Pancreas (tissue), 10 donors: Measurements from ENCODE around the gene INPP5E. TPM values are rescaled to one million over a fixed set of nuclear protein-coding genes. Genes with fewer than 3 reads are reported as not detected.
A peak's percentile ranks its signal among the peaks of the same experiment; 100 is the strongest.

Experiments
- ATAC-seq, 4 donors: fragments of 200-7000 bp; cut with Tn5 transposase; one replicate each; pipeline versions ENCODE4 v1.8.0 to v1.9.1; 2020; ENCODE audit warnings: mild to moderate bottlenecking in 4 of 4, moderate library complexity in 4 of 4
- DNase-seq, 6 donors: peaks; one replicate each; pipeline ENCODE4 v3.0.0-alpha.2; 2020
- FAIRE-seq: peaks from 2 replicates; lab custom pipeline; 2012; peaks lifted over from hg19 to GRCh38; lab: Jason Lieb, UNC
- H3K27ac ChIP-seq, 4 donors: fragments of 200-600 bp; sonication (generic); 1 replicate in 3 of 4; 2 replicates in 1 of 4; pipeline versions ENCODE4 v1.5.0 to v1.8.0; 2020
- H3K27me3 ChIP-seq, 4 donors: fragments of 200-600 bp; one replicate each; pipeline ENCODE4 v1.8.0; 2021
- H3K36me3 ChIP-seq, 3 donors: fragments of 200-600 bp; sonication (generic) in 1 of 3; one replicate each; pipeline versions ENCODE4 v1.5.0 to v1.8.0; 2020 to 2021
- H3K4me1 ChIP-seq, 3 donors: fragments of 200-600 bp; one replicate each; pipeline ENCODE4 v1.8.0; 2021
- H3K4me3 ChIP-seq, 4 donors: fragments of 200-600 bp; sonication (generic) in 2 of 4; one replicate each; pipeline versions ENCODE4 v1.5.0 to v1.8.0; 2020 to 2021
- H3K9me3 ChIP-seq, 4 donors: fragments of 200-600 bp; one replicate each; pipeline ENCODE4 v1.8.0; 2021
- CTCF ChIP-seq, 4 donors: fragments of 200-600 bp; sonication (generic) in 3 of 4; IDR thresholded peaks; one replicate each; pipeline versions ENCODE4 v1.5.0 to v1.8.0; 2021; ENCODE audit warnings: antibody characterized with exemption in 4 of 4
- WGBS, 2 donors: extraction: QIAGEN DNeasy Blood & Tissue Kit; methylation state at CpG; one replicate each; pipeline ENCODE4 v1.1.7; 2013; 5-methylcytosine and 5-hydroxymethylcytosine counted together
- intact Hi-C, 3 donors: fragments of 100-400 bp; cut with DNase I; formaldehyde crosslinking; loops; one replicate each; pipeline versions ENCODE4 v1.11.1 to v1.14.2; 2022
- polyA plus RNA-seq, 2 donors: library from polyadenylated mRNA; stranded (reverse); fragments of 200-250 nt; gene quantifications; one replicate each; pipeline ENCODE4 v1.2.3, GENCODE V29; 2013
- total RNA-seq, 6 donors: library from RNA; stranded (reverse); fragmentation: NEBNext Ultra II Directional in 4 of 6; extraction: Animal tissue kit (Norgen Biotek cat#: 25700) in 4 of 6; gene quantifications; one replicate each; pipeline versions ENCODE4 v1.2.1 to v1.2.4, GENCODE V29; 2021 to 2023
- donor health status: healthy with polysubstance abuse.
- donor health status: DM: no; HTN: no; CAD: no; lungs with moderate emphysema.
- donor health status: DM: no; HTN: no; CAD: no.
- donor health status: control.
- donor health status: control.
- donor health status: Bipolar disorder and iron deficiency.
- donor health status: DM: yes; HTN: yes; CAD: no.
- donor health status: DM: no; HTN: no; CAD: no.
- donor health status: DM: no; HTN: no; CAD: no.
- donor health status: DM: yes; HTN: yes; CAD: no.

Gene INPP5E
- total and polyA plus RNA-seq, 8 donors, result 3.8 to 14.9 (median 5.7) TPM

DNA sequence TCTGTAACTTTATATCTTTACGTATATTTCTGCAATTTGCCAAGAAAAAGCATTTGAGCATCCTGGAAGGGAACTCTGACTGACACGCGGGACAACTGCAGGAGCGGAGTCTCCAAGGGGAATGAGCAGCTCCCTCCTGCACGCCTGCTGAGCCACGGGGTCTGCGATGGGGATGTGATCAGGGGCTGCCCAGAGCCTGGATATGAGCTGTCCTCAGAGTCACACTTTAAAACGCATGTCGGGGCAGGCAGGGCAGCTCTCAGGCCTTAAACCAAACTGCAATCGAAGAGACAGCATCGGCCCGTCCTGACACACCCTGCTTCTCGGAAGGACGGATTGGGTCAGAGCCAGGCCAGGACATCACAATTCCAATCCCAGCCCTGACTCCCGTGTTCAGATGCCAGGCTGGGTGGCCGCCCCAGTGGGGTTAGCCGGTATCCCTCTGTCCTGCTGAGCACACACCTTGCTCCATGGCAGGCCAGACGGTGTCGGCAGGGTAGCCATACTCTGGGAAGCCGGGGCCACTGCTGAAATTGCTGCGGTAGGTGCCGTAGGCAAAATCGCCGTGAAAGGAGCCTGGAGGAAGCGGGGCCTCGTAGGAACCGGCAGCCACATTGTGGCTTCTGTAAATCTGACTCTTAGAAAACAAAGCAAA is 26.0 kb upstream of the INPP5E start:
- ATAC-seq (no peak), FAIRE-seq (no peak), DNase-seq (peak in 1 of 6 donors; percentile 54)
- H3K27me3 ChIP-seq, result no peaks in the 10 kb centered on the region
- intact Hi-C loops, result no loop called here
- TF ChIP-seq CTCF (IDR thresholded peaks at IDR 0.05), result no peak
- no peak overlapping the region for H3K4me3 ChIP-seq
- no peak overlapping the region for H3K27ac ChIP-seq
- H3K4me1 ChIP-seq, result no peaks in the 10 kb centered on the region
- no peaks in the 10 kb centered on the region for H3K9me3 ChIP-seq
- 93 to 96% methylated on average over 27 of the region's 27 CpGs for WGBS, 2 donors
- peaks cover 19 to 90% (median 56%) of the 10 kb centered on the region in 3 donors for H3K36me3 ChIP-seq

- no peak for DNase-seq
- no peaks in the 10 kb centered on the region for H3K9me3 ChIP-seq
- no peak for TF ChIP-seq CTCF (IDR thresholded peaks at IDR 0.05)
Measured at GRCh38 chr9:136464241-136464640, 24.6 kb upstream of the INPP5E start.

GRCh38 chr9:136463578-136463977 is 23.9 kb upstream of the INPP5E start:
- Histone ChIP-seq H3K9me3 (no peaks in the 10 kb centered on the region), H3K4me3 (no peak overlapping the region), H3K27me3 (no peaks in the 10 kb centered on the region), H3K4me1 (no peaks in the 10 kb centered on the region), H3K36me3 (peaks cover 22 to 99% (median 73%) of the 10 kb centered on the region in 3 donors), H3K27ac (no peak overlapping the region)
- intact Hi-C loops, result no loop called here
- FAIRE-seq (no peak), ATAC-seq (no peak), DNase-seq (no peak)
- WGBS, 2 donors, result 91 to 93% methylated on average over 14 of the region's 14 CpGs
- no peak for TF ChIP-seq CTCF (IDR thresholded peaks at IDR 0.05)

More at GRCh38 chr9:136464241-136464640, 24.6 kb upstream of the INPP5E start:
- FAIRE-seq, result no peak
- intact Hi-C loops, result no loop called here
- H3K27ac ChIP-seq, result no peak overlapping the region
- WGBS, 2 donors, result 86% methylated on average over 6 of the region's 6 CpGs
- no peaks in the 10 kb centered on the region for H3K27me3 ChIP-seq
- H3K4me3 ChIP-seq, result no peak overlapping the region
- no peaks in the 10 kb centered on the region for H3K4me1 ChIP-seq
- peaks cover 19 to 93% (median 66%) of the 10 kb centered on the region in 3 donors for H3K36me3 ChIP-seq
- ATAC-seq, result no peak

GRCh38 chr9:136462664-136463063 is 23.0 kb upstream of the INPP5E start:
- no peak for FAIRE-seq
- 93 to 94% methylated on average over 17 of the region's 17 CpGs for WGBS, 2 donors
- Histone ChIP-seq H3K27ac (no peak overlapping the region), H3K27me3 (no peaks in the 10 kb centered on the region), H3K4me3 (no peak overlapping the region), H3K36me3 (peaks cover 19 to 98% (median 67%) of the 10 kb centered on the region in 3 donors), H3K9me3 (no peaks in the 10 kb centered on the region), H3K4me1 (no peaks in the 10 kb centered on the region)
- ATAC-seq, result no peak
- no peak for TF ChIP-seq CTCF (IDR thresholded peaks at IDR 0.05)
- peak in 1 of 6 donors; percentile 61 for DNase-seq
- intact Hi-C loops, result no loop called here

DNA sequence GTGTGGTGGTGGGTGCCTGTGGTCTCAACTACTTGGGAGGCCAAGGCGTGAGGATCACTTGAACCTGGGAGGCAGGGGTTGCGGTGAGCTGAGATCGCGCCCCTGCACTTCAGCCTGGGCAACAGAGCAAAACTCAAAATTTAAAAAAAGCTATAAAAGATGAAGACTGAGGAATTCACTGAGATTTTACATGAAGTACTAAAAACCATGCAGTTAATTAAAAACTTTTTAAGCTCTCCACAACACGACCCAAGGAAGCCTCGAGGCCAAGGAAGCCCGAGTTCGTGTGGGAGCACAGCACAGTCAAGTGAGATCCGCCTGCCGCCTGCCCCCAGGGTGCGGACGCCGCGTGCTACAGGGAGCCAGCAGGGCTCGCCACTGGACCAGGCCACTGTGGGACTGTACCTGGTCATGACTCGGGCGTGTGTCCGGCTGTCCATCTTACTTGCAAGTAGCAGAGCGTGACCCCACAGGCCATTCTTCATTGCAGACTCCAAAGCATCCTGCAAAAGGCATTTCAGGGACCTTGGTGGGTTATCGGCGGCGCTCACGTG is 21.2 kb upstream of the INPP5E start:
- Histone ChIP-seq H3K27ac (no peak overlapping the region), H3K27me3 (no peaks in the 10 kb centered on the region), H3K9me3 (no peaks in the 10 kb centered on the region), H3K36me3 (peaks cover 12 to 98% (median 60%) of the 10 kb centered on the region in 3 donors), H3K4me3 (no peak overlapping the region), H3K4me1 (no peaks in the 10 kb centered on the region)
- no peak for TF ChIP-seq CTCF (IDR thresholded peaks at IDR 0.05)
- no peak for ATAC-seq
- intact Hi-C loops, result no loop called here
- no peak for DNase-seq
- 96 to 97% methylated on average over 23 of the region's 23 CpGs for WGBS, 2 donors
- FAIRE-seq, result no peak
